WI38 (cell line): Measurements from ENCODE around the gene TRPT1.

Experiments used
- H3K4me3 ChIP-seq: 2 replicates; pipeline ENCODE4 v1.5.1; 2011; ENCODE audit warnings: low read depth, mild to moderate bottlenecking, control low read depth, low read length
- CTCF ChIP-seq: IDR thresholded peaks from 2 replicates; pipeline ENCODE4 v1.5.1; 2012; ENCODE audit warnings: low read depth, mild to moderate bottlenecking, control low read depth, low read length

TRPT1 gene

GRCh38 chr11:64178951-64179639 is 46.9 kb downstream of the TRPT1 start:
- no peak overlapping the region for H3K4me3 ChIP-seq
- no peak for TF ChIP-seq CTCF

GRCh38 chr11:64178203-64178602 is 47.8 kb downstream of the TRPT1 start:
- H3K4me3 ChIP-seq = no peak overlapping the region
- TF ChIP-seq CTCF = no peak

GRCh38 chr11:64176751-64177150 is 49.2 kb downstream of the TRPT1 start:
- TF ChIP-seq CTCF = no peak

More at GRCh38 chr11:64176751-64177150, 49.2 kb downstream of the TRPT1 start:
- H3K4me3 ChIP-seq = no peak overlapping the region
